ENCODE data around the gene TPD52L1.

The TPD52L1 gene

DNA sequence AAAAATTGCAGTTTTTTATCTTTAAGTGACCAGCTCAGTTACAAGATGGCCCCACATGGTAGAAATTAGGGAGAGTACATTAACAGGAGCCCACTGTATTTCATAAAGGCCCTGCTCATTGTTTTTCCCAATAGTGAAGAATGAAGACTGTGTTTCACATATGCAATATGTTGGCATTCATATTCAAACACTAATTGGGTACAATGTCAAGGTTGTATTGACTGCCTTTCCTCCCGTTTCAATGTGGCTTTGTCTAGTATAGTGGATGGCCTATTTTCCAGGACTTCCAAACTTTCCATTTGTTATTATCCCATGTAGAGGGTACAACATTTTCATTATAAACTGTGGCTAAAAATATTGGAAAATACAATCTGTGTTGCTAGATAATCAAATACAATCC is 96.9 kb downstream of the TPD52L1 start:
- no peak for DNase-seq

DNA sequence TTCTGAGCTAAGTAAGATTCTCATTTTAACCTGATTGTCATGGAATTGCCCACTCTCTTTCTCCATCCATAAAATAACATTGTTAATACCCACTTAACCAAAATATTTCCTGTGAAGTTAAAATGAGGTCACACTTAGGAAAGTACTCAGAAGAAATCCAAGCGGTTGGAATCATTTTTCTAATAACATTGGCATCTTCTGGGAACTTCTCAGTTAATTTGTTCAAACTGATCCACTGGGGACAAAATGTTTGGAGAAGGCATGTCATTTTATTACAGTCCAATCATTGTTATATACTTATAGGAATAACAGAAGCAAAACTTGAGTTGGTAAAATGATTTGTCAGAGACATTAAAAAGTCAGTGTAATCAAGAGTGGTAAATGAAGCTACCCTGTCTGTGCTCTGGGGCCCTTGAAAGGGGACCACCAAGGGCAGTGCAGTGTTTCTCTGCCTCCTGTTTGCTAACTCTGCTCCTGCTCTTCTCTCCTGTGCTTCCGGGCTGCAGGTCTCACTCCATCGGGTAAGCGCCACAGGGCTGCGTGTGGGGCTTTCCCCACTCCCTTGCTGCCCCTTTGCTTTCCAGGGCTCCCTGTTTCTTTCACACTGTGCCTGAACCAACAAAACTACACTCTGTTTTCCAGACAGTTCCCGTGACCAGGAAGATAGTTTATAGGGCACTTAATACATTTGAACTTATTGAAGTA is 98.1 kb downstream of the TPD52L1 start:
- no peak for DNase-seq

DNA sequence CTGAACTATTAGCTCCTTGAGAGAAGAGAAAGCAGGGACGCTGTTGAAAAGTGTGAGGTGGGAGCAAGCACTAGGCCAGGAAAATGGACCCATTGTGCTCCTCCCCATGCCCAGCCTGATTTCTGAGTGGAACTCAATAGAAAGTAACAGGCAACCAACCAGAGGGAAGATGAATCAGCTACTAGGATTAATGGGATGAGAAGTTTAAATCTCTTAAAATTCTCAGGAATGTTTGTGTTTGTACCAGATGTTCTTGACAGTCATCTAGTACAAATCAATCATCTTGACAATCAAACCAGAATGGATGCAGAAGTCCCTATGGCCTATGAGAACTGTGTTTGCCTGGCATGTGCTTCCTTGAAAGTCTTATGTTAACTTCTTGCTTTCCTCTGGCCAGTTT is 99.3 kb downstream of the TPD52L1 start:
- DNase-seq = no peak

DNA sequence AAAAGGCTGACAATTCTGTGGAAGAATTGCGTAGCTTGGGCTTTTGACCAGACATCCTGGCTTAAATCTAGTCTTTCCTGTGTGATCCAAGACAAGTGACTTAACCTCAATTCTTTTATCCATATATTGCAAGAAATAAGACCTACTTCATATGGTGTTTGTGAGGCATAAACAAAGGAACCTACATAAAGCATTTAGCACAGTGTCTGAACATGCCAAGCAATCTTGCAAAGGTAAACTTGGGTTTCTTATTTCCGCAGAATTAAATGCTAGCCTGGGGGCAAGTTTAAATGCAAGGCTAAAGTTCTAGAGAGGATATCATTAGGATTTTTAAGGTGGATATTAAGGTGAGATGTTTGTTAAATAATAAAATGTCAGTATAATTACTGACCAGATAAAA is 100.3 kb downstream of the TPD52L1 start:
- DNase-seq = no peak

DNA sequence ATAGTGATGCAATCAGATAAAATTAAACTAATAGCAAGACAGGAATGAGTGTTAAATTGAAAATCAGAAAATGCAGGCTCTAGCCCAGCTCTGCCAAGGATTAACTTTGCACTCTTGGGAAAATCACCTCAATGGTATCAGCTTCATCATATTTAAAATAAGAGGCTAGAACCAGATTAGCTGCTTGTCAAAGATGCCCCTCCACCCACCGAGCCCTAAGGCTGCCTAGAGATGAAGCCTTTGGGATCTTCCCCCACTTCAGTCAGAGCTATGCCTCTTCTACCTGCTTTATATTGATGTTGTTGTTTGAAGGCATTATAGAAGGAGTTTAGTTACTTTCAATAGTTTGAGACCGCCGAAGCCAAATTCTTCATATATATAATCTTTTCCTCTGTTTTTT is 100.7 kb downstream of the TPD52L1 start:
- DNase-seq = no peak

DNA sequence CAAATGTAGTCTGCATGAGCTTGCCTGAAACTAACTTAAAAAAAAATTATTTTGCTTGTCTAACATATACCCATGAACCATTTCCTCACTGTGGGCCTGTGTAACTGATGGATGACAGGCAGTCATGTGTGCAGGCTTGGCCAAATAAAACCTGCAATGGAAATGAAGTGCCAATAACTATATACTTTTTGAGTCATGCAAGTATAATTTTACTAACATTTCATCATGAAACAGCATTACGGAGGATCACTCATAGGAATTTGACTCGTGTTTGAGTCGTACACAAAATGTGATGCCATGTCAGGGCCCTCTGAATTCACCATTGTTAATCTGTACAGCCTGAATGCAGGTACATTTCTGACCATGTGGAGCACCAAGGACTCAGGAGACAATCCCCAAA is 101.6 kb downstream of the TPD52L1 start:
- DNase-seq = no peak

DNA sequence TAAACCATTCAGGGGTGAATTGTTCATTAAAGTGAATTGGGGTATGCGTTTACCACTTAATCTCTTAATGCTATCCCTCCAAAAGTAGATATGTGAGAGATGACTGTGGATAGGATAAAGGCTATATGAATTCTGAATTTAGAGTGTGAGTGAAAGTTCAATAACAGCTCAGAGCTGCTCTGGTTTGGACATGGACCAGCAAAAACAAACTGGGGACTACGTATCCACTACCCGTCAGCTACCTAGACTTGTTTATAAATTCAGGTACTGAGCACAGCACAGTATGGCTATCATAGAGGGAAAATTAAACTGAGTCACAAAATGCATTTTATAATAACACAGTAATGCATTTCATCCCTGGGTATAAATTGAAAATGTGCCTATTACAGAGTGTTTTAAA is 103.8 kb downstream of the TPD52L1 start:
- DNase-seq = no peak

DNA sequence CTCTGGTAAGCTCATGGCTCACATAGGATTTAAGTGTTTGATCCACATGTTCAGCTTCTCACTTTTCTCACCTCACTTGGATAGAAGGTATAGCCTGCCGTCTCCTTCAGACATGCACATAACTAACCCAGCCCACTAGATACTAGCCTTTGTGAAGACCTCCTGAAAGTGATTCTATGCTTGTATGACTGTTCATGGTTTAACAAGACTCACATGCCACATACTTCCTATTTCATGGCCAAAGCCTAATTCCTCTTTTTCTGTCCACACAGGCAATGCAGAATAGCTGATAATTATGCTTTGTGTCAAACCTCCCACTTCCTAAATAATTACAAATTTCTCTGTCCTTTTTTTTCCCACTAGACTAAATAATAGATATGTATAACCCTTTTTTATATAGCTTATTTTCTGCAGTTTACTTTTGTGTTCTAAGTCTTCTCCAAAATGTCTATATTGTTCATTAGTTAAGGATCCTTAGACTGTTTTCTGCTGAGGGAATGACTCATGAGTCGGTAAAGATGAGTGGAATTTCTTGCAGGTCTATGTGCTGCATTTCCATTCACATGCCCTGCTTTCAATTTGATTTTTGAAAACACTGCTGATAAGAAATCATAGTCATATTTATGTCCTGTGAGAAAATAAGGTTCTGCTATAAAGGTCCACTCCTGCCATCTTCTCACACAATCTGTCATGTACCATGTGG is 105.2 kb downstream of the TPD52L1 start:
- no peak for DNase-seq

DNA sequence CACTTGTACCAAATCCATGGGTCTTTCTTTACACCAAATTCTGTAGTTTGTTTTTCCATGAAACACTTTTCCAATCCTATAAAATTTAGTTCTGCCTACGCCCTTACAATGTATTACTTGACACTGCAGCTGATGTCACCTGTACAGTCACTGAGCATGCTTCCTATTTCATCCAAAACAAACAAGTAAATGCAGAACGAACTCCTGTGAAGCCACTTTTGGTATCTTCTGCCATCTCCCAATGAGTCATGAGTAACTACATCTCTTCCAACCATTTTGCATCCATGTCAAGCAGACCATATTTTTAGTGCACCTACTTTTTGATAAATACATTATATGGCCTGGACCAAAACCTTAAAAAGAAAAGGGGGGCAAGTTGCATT is 105.8 kb downstream of the TPD52L1 start:
- DNase-seq = no peak

DNA sequence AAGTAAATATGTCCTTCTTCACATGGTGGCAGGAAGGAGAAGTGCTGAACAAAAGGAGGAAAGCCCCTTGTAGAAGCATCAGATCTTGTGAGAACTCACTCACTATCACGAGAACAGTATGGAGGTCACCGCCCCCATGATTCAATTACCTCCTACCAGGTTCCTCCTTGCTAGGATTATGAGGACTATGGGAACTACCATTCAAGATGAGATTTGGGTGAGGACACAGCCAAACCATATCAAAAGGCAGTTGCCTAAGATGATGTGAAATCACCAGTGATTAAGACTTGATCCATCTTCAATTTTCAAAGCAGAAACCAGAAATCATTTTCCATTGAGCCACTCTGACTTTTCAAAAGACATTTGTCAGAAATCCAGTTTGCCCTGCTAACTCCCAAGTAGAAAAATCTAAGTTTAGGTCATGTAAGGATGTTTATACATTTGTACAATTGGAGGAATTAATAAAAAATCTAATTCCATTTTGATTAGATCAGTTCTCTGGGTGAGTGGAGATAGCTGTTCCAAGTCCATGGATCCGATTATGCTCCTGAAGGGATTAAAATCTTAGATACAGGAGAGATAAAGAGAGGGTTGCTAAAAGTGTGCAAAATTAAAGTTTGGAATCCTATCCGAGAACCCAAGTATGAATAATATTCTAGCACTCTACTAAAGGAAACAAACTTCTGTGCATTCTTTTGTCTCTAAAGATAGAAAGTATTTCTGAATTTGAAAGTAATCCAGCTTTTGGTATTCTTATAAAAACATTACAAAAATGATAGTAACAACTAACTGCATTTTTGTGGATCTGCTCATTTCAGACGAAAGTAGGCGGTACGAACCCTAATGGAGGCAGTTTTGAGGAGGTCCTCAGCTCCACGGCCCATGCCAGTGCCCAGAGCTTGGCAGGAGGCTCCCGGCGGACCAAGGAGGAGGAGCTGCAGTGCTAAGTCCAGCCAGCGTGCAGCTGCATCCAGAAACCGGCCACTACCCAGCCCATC is 108.7 kb downstream of the TPD52L1 start:
- no peak for DNase-seq

DNA sequence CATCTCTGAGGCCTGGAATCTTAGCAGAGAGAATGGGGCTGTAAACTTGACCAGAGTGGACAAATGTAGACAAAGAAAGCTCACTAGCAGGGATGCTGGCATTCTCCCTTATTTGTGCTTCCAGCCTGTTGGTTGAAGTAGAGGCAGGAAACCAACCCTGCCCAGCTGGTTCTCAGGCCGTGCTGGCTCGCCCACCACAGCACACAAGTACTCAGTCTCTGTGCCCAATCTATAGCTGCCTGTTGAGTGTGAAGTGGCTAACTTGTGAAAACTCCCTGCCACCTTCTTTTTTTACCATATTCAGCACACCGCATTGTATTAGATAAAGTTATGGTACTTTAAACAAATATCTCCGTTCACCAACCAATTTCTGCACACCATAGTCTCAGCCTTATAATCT is 110.9 kb downstream of the TPD52L1 start:
- no peak for DNase-seq

DNA sequence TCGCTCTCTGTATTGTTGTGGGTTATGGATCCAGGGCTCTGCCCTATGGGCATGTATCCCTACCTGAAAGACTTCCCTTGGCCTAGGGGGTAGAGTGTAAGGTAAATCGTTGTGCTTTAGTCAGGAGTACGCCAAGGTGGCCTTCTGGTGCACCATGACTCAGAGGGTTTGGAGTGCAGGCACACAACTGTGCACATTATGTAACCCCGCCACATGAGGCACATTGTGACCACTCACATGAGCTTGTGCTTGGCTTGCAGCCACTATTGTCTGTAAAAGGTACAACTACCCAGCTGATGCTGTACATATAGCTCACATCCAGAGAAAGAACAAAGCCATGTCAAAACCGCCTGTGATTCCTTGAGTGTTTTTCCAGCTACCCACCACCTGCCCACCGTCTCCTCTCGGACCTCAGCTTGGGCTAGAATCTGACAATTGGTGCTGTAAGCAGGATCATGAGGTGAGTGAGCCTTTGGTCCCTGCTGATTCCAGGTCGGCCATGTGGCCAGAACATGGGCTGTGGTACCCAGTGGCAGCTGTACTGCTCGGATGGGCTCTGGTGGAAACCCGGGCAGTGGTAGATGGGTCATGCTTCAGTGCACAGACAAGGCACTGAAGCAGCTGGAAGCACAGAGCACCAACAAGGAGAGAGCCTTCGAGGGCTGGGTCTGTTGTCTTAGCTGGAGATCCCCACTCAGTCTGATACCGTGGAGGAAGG is 114.4 kb downstream of the TPD52L1 start:
- DNase-seq = no peak

DNA sequence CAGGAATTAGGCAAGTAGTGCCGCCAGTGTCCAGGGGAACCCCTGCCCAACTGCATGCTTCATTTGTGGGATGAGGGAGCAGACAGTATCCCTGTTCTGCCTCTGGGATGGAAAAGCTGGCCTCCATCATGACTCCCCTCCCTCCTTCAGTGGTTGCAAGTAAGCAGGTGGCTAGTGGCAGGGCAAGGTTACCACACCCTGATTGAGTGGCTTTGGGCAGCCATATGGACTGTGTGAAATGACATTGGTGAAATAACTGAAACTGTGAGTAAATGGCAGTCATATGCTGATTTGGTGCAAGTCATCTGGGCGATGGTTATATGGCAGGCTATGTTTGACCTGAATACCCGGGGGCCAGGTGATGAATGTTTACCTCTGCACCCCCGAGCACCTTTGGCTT is 115.2 kb downstream of the TPD52L1 start:
- no peak for DNase-seq

DNA sequence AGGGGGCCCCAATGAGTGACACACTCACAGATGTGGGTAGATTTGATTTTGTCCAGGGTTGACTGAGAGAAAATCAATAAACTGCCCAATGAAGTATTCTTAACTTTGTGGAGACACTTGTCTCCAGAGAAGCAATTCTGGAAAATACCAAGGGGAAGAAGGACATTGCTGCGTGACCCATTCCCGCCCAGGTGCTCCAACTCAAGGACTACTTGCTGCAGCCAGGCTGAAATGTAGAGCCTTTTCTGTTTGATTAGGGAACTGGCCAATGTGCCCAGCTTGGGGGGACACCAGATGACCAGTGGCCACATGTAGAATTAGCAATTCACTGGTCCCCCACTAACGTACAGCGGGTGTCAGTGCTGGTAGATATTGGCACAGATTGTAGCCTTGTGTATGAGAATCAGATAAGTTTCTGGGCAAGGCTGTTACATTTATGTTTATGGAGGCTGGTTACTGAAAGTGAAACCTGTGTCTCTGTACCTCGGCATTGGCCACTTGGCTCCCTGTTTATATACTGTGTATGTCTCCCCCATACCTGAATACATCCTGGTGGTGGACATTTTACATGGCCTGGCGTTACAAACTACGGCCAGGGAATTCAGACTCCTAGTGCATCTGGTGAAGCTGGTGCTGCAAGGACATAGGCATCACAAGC is 115.9 kb downstream of the TPD52L1 start:
- no peak for DNase-seq

DNA sequence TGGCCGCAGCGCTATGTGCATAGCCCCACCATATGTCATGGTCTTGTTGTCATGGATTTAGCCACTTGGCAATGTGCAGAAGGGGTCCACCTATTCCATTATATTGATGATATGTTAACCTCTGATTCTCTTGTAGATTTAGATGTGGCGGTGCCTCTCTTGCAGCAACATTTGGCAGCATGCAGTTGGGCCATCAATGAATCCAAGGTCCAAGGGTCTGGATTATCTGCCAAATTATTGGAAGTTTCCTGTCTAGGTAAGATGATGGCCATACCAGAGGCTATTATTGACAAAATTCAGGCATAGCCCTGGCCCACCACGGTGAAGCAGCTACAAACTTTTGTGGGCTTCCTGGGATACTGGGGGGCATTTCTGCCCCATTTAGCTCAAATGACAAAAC is 116.8 kb downstream of the TPD52L1 start:
- no peak for DNase-seq

DNA sequence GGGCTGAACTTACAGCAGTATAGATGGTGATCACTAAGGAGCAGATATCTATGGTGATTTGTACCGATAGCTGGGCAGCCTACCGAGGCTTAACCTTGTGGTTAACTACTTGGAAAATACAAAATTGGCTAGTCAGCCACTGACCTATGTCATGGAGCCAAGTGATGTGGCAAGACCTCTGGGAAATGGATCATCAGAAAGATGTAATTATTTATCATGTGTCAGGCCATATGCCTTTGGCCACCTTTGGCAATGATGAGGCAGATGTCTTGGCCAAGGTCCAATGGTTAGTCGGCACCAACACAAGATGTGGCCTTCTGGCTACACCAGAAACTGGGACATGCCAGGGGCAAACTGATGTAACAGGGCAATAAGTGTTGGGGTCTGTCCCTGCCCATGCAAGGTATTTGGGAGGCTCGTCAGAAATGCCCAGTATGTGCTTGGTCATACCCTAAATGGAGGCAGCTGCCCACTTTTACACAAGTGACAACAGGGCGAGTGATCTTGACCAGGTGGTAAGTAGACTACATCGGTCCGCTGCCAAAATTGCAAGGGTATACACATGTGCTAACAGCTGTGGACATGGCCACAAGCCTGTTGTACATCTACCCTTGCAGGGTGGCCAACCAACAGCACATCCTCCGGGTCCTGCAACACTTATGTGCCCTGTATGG is 118.0 kb downstream of the TPD52L1 start:
- no peak for DNase-seq

DNA sequence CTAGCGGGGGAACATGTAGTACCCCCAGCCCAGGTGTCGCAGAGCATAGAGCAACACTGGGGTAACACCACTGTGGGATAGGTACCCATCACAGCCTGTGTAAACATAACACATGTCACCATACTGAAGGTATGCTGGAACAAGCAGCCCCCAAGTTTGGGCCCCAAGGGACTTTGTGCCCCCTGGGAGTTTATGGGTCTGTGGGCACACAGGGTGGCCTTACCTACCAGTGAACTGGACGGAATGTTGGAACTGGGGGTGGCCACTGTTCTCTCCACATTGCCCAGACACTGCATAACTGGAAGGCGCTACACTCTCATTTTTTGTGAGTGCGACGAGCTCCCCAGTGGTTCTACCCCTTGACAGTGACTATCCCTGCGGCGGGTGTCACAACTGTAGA is 119.7 kb downstream of the TPD52L1 start:
- DNase-seq = no peak

DNA sequence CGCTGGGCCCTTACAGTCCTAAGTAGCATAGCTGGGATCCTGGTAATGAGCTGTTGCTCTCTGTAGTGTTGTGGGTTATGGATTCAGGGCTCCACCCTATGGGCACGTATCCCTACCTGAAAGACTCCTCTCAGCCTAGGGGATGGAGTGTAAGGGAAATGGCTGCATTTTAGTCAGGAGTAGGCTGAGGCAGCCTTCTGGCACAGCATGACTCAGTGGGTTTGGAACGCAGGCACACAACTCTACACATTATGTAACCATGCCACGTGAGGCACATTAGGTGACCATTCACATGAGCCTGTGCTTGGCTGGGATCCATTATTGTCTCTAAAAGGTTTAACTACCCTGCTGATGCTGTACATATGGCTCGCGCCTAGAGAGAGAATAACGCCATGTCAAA is 120.4 kb downstream of the TPD52L1 start:
- no peak for DNase-seq

DNA sequence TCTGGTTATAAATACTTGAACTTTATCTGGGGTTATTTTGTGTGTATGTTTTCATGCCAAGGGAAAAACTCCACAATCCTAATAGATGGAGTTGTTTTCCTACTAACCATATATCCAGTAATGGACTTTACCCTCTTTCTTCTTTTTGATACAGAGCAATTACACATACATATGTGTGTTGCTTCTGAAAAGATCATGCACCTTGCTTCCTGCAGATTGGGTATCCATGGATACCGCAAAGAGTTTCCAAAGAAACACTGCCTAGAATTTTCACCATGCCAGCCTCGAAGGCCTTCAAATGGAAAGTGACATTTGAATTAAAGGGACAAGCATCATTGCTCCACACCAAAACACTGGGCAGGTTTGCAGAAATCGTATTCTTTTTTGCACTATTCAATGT is 121.4 kb downstream of the TPD52L1 start:
- no peak for DNase-seq

DNA sequence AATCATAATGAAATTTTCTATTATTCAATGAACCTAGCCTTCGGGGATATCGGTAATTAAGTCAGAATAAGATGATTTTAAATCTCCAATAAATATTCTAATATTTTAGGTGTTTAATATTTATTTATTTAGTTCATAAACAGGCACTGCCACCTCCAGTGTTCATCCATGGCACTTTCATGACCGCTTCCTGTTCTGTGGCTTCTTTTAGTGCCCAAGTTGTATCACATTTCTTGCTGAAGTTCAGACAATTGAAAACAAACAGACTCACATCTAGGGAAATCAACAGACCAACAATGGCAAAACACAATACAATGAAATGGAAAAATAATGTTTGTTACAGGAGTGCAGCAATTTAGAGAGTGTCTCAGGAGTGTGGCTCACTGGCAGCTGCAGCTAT is 122.2 kb downstream of the TPD52L1 start:
- DNase-seq = no peak

DNA sequence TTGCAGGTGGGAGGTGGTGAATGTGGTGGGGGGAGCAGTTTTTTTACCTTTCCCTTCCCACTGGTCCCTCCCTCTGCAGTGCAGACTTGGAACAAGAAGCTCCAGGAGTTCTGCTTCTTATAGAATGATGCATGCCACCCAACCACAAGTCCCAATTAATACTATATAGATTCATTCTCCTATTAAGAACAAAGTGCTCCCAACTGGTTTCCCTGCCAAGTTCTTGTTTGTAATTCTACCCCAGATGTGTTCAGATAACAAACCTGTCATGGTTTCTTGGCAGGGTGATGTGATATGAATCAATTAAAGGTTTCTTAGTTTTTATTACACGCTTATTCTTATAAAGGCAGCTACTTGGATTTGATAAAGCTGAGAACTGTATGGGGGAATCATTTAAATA is 124.3 kb downstream of the TPD52L1 start:
- no peak for DNase-seq

DNA sequence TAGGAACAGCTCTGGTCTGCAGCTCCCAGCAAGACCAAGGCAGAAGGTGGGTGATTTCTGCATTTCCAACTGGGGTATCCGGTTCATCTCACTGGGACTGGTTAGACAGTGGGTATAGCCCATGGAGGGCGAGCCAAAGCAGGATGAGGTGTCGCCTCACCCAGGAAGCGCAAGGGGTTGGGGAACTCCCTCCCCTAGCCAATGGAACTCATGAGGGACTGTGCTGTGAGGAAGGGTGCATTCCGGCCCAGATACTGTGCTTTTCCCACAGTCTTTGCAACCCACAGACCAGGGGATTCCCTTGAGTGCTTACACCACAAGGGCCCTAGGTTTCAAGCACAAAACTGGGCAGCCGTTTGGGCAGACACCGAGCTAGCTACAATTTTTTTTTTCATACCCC is 126.4 kb downstream of the TPD52L1 start:
- no peak for DNase-seq
